Measurements from ENCODE around the gene RHOBTB3. TPM values are rescaled to one million over a fixed set of nuclear protein-coding genes. Genes with fewer than 3 reads are reported as not detected.

Gene RHOBTB3
- total and polyA plus RNA-seq, 10 of the 15 experiments (the other 5 are each of a cell fraction or from before 2014, with no cell fraction given), result 3.6 to 42.8 (median 8.4) TPM

- no peak for TF ChIP-seq CTCF (IDR thresholded peaks at IDR 0.05 in 2 of 3, conservative IDR thresholded peaks at IDR 0.05 in 1 of 3; ENCODE audit: control insufficient read depth in 2 of 3, extremely low read depth in 1 of 3, insufficient read depth in 1 of 3, low read depth in 3 of 3, low read length in 3 of 3)
- no peak for TF ChIP-seq TCF3 (IDR thresholded peaks at IDR 0.05; ENCODE audit: borderline replicate concordance, insufficient read depth, low read depth, low read length)
- TF ChIP-seq RBBP5 (conservative IDR thresholded peaks at IDR 0.05), result no peak
- TF ChIP-seq FOXM1 (IDR thresholded peaks at IDR 0.05; ENCODE audit: low read depth, low read length), result no peak
- no peak for TF ChIP-seq EP300 (IDR thresholded peaks at IDR 0.05; ENCODE audit: borderline replicate concordance in 1 of 2, control insufficient read depth in 1 of 2, low read depth in 2 of 2, low read length in 2 of 2)
- TF ChIP-seq STAT3 (IDR thresholded peaks at IDR 0.05; ENCODE audit: low read depth, low read length), result no peak
- TF ChIP-seq TBL1XR1 (IDR thresholded peaks at IDR 0.05; ENCODE audit: low read depth, low read length), result no peak
- TF ChIP-seq RFX5 (IDR thresholded peaks at IDR 0.05; ENCODE audit: low read depth, low read length), result no peak
Observed at GRCh38 chr5:95741458-95741857, 10.3 kb downstream of the RHOBTB3 start (continued).

- DNase-seq (ENCODE audit: low read depth, low spot score) (no peak), FAIRE-seq (no peak), ATAC-seq (no peak)
- Histone ChIP-seq H3K27me3 (replicated peaks in 1 of 2; ENCODE audit: control insufficient read depth in 2 of 2, insufficient read depth in 2 of 2, low read length in 1 of 2) (no peaks in the 10 kb centered on the region), H3K27ac (ENCODE audit: control insufficient read depth, insufficient read depth) (no peak overlapping the region), H3K79me2 (ENCODE audit: control insufficient read depth, insufficient read depth, low read length) (no peaks in the 10 kb centered on the region), H3K9me3 (replicated peaks; ENCODE audit: control insufficient read depth, insufficient read depth, low read length) (no peaks in the 10 kb centered on the region; the same call in 2 of the 3 replicates), H3K36me3 (ENCODE audit: control insufficient read depth in 2 of 2, insufficient read depth in 2 of 2, low read length in 1 of 2) (peaks cover 2 to 4% of the 10 kb centered on the region in 2 experiments; a peak in 2 of 4 replicates), H4K20me1 (ENCODE audit: control insufficient read depth, insufficient read depth) (no peaks in the 10 kb centered on the region), H3K4me2 (ENCODE audit: control insufficient read depth, insufficient read depth) (no peak overlapping the region), H3K4me3 (no peak overlapping the region), H2AFZ (ENCODE audit: control insufficient read depth, low read depth, low read length) (no peak overlapping the region), H3K9ac (ENCODE audit: control insufficient read depth, insufficient read depth, low read length) (no peak overlapping the region), H3K4me1 (ENCODE audit: control insufficient read depth, insufficient read depth, low read length) (0 out of 2 replicates have a peak, but pooled peaks cover 1% of the 10 kb centered on the region)
- no TSS peak for BruUV-seq (replicated peaks)
- intact Hi-C loops (cut with micrococcal nuclease; ENCODE audit: unreplicated experiment), result no loop called here
- in situ Hi-C loops (cut with MboI), result no loop called here
- TF ChIP-seq ZNF207 (IDR thresholded peaks at IDR 0.05; ENCODE audit: borderline replicate concordance) (no peak), RFX5 (IDR thresholded peaks at IDR 0.05; ENCODE audit: low read depth, low read length) (no peak), PAX5 (IDR thresholded peaks at IDR 0.05; ENCODE audit: borderline replicate concordance, low read depth, low read length) (no peak)
- 100% methylated on average over 2 of the region's 2 CpGs for WGBS (ENCODE audit: insufficient coverage, insufficient replicate concordance, low lambda C conversion rate, missing lambda C conversion rate)
- RAD21 ChIA-PET (ENCODE audit: unreplicated experiment), result interaction anchor here (0.6 to 1.1 kb wide), 4 partner anchors 38 to 774 kb away, joined by 3 read pairs; no protein-coding TSS in a partner anchor
- SMC1A ChIA-PET (ENCODE audit: uncharacterized antibody, unreplicated experiment), result interaction anchor here (1.8 to 4.8 kb wide), 2 partner anchors 10 to 19 kb away, joined by 4 to 33 read pairs; partner anchors contain the start of gene RHOBTB3
- POLR2A ChIA-PET, result no interaction called here
- CTCF ChIA-PET, result no interaction called here
Observed at GRCh38 chr5:95743232-95743631, 12.1 kb downstream of the RHOBTB3 start.
